Astrocyte (in vitro differentiated cells and primary cell): ENCODE measurements around the gene BPIFA3. TPM values are rescaled to one million over a fixed set of nuclear protein-coding genes. Genes with fewer than 3 reads are reported as not detected.

Source experiments
- DNase-seq: peaks from one replicate; pipeline ENCODE4 v3.0.0-alpha.2; 2010; ENCODE audit warnings: low read depth
- FAIRE-seq: peaks from 2 replicates; lab custom pipeline; 2011; peaks lifted over from hg19 to GRCh38; lab: Jason Lieb, UNC
- H2AFZ ChIP-seq: 2 replicates; pipeline ENCODE4 v1.6.0; 2012; ENCODE audit warnings: low read depth, low read length, inconsistent platforms
- H3K27ac ChIP-seq: 2 replicates; pipeline ENCODE4 v1.5.1; 2011; ENCODE audit warnings: low read depth, low read length, inconsistent platforms
- H3K27me3 ChIP-seq: 2 replicates; pipeline ENCODE4 v1.6.0; 2011; ENCODE audit warnings: low read length, inconsistent platforms; ENCODE audit not compliant: insufficient read depth
- H3K36me3 ChIP-seq: 2 replicates; pipeline ENCODE4 v1.5.1; 2011; ENCODE audit warnings: low read length, inconsistent platforms; ENCODE audit not compliant: insufficient read depth
- H3K4me1 ChIP-seq: 2 replicates; pipeline ENCODE4 v1.5.1; 2011; ENCODE audit warnings: low read length, inconsistent platforms; ENCODE audit not compliant: insufficient read depth
- H3K4me2 ChIP-seq: 2 replicates; pipeline ENCODE4 v1.6.0; 2012; ENCODE audit warnings: low read length, inconsistent platforms
- H3K4me3 ChIP-seq: 2 replicates; pipeline ENCODE4 v1.5.1; 2011; ENCODE audit warnings: low read depth, mild to moderate bottlenecking, low read length, inconsistent platforms; ENCODE audit not compliant: insufficient read depth
- H3K79me2 ChIP-seq: 2 replicates; pipeline ENCODE4 v1.6.0; 2012; ENCODE audit warnings: mild to moderate bottlenecking, low read length, inconsistent platforms; ENCODE audit not compliant: insufficient read depth
- H3K9ac ChIP-seq: 2 replicates; pipeline ENCODE4 v1.6.0; 2012; ENCODE audit warnings: mild to moderate bottlenecking, low read length, inconsistent platforms
- H3K9me3 ChIP-seq: 2 replicates; pipeline ENCODE4 v1.5.1; 2012; ENCODE audit warnings: low read depth, mild to moderate bottlenecking, low read length, inconsistent platforms; ENCODE audit not compliant: insufficient read depth
- H4K20me1 ChIP-seq: 2 replicates; pipeline ENCODE4 v1.6.0; 2012; ENCODE audit warnings: low read length, inconsistent platforms; ENCODE audit not compliant: insufficient read depth
- H3K27ac Mint-ChIP-seq: one replicate; pipeline ENCODE4 v1.8.0; 2021; ENCODE audit warnings: mild to moderate bottlenecking, mixed read lengths; ENCODE audit not compliant: unreplicated experiment
- H3K27me3 Mint-ChIP-seq: one replicate; pipeline ENCODE4 v1.8.0; 2021; ENCODE audit warnings: low read depth, mixed read lengths; ENCODE audit not compliant: unreplicated experiment
- H3K36me3 Mint-ChIP-seq: one replicate; pipeline ENCODE4 v1.8.0; 2021; ENCODE audit warnings: low read depth, mixed read lengths; ENCODE audit not compliant: unreplicated experiment
- H3K4me1 Mint-ChIP-seq: one replicate; pipeline ENCODE4 v1.8.0; 2021; ENCODE audit warnings: low read depth, mixed read lengths; ENCODE audit not compliant: unreplicated experiment
- H3K4me3 Mint-ChIP-seq: one replicate; pipeline ENCODE4 v1.8.0; 2021; ENCODE audit warnings: mild to moderate bottlenecking, moderate library complexity, mixed read lengths; ENCODE audit not compliant: unreplicated experiment
- H3K9me3 Mint-ChIP-seq: one replicate; pipeline ENCODE4 v1.8.0; 2021; ENCODE audit warnings: mild to moderate bottlenecking, mixed read lengths; ENCODE audit not compliant: unreplicated experiment
- EZH2 ChIP-seq: IDR thresholded peaks from 2 replicates; pipeline ENCODE4 v1.6.1; 2012; ENCODE audit warnings: mild to moderate bottlenecking, low read length, inconsistent platforms; ENCODE audit not compliant: insufficient read depth
- total RNA-seq: library from RNA; stranded (reverse); gene quantifications from 2 replicates; pipeline ENCODE4 v1.2.1, GENCODE V29; 2021
- TF ChIP-seq, protein P1 (sequence below): IDR thresholded peaks from 2 replicates; pipeline ENCODE4 v1.5.1; 2011; ENCODE audit warnings: low read depth, mild to moderate bottlenecking, inconsistent platforms, low read length, moderate library complexity; ENCODE audit not compliant: insufficient read depth

Gene BPIFA3
- total RNA-seq, 1 donor from 2014 or later, result not detected

DNA sequence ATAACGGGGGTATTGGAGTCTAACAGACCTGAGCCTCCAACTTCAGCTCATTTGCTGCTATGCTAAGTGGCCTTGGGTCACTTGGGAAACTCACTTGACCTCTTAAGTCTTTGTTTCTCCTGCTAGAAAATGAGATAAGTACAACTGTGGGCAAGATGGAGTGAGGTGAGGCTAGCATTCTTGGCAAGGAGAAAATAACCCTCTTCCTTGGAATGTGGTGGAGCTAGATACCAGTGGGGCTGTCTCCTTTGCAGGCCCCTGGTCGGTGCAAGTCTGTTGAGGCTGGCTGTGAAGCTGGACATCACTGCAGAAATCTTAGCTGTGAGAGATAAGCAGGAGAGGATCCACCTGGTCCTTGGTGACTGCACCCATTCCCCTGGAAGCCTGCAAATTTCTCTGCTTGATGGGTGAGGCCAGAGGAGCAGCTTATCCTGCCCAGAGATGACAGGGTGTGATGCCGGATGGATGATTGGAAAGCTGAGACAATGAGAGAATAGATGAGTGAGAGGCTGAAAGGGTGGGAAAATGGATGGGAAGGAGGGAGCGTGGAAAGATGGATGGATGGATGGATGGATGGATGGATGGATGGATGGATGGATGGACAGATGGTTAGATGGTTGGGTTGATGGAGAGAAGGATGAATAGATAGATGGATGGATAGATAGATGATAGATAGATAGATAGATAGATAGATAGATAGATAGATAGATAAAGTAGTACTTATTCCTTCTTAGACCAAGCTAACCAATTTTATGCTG is 23.0 kb downstream of the BPIFA3 start:
- H3K27ac ChIP-seq, result no peak overlapping the region
- no peaks in the 10 kb centered on the region for H3K9me3 ChIP-seq
- no peaks in the 10 kb centered on the region for H4K20me1 ChIP-seq
- H3K36me3 Mint-ChIP-seq, result peaks cover 1% of the 10 kb centered on the region
- H3K27me3 Mint-ChIP-seq, result peaks cover 66% of the 10 kb centered on the region
- no peaks in the 10 kb centered on the region for H3K27me3 ChIP-seq
- H3K9ac ChIP-seq, result no peak overlapping the region
- TF ChIP-seq EZH2, result no peak
- TF ChIP-seq, protein P1, sequence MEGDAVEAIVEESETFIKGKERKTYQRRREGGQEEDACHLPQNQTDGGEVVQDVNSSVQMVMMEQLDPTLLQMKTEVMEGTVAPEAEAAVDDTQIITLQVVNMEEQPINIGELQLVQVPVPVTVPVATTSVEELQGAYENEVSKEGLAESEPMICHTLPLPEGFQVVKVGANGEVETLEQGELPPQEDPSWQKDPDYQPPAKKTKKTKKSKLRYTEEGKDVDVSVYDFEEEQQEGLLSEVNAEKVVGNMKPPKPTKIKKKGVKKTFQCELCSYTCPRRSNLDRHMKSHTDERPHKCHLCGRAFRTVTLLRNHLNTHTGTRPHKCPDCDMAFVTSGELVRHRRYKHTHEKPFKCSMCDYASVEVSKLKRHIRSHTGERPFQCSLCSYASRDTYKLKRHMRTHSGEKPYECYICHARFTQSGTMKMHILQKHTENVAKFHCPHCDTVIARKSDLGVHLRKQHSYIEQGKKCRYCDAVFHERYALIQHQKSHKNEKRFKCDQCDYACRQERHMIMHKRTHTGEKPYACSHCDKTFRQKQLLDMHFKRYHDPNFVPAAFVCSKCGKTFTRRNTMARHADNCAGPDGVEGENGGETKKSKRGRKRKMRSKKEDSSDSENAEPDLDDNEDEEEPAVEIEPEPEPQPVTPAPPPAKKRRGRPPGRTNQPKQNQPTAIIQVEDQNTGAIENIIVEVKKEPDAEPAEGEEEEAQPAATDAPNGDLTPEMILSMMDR, result no peak
- no peak overlapping the region for H3K27ac Mint-ChIP-seq
- H3K9me3 Mint-ChIP-seq, result peaks cover 11% of the 10 kb centered on the region
- H3K4me3 ChIP-seq, result no peak overlapping the region
- no peak overlapping the region for H3K4me3 Mint-ChIP-seq
- DNase-seq (no peak), FAIRE-seq (no peak)
- H2AFZ ChIP-seq, result no peak overlapping the region
- no peaks in the 10 kb centered on the region for H3K79me2 ChIP-seq
- H3K4me1 Mint-ChIP-seq, result no peaks in the 10 kb centered on the region
- no peaks in the 10 kb centered on the region for H3K4me1 ChIP-seq
- H3K36me3 ChIP-seq, result no peaks in the 10 kb centered on the region
- H3K4me2 ChIP-seq, result no peak overlapping the region

DNA sequence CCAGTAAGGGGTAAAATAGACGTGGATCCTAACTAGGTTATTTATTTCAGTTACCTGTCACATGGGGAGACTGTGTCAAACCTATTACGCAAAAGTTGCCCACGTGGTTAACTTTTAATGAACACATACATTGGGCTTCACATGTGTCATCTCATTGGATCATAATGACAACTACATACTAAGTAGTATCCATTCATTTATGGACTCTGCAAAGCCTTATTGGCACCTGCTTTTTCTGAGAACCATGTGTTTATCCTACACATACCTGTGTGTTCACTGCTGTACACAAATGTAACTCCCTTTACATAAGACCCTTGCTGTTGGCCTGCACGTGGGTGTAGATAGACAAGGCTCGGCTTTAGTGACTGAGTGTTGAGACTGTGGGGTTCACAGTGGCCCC is 23.8 kb downstream of the BPIFA3 start:
- Mint-ChIP-seq H3K4me1 (no peaks in the 10 kb centered on the region), H3K27me3 (peaks cover 64% of the 10 kb centered on the region), H3K36me3 (peaks cover 1% of the 10 kb centered on the region), H3K4me3 (no peak overlapping the region), H3K9me3 (peaks cover 11% of the 10 kb centered on the region), H3K27ac (no peak overlapping the region)
- DNase-seq, result no peak
- Histone ChIP-seq H3K4me2 (no peak overlapping the region), H3K9me3 (no peaks in the 10 kb centered on the region), H3K36me3 (no peaks in the 10 kb centered on the region), H3K27ac (no peak overlapping the region), H3K4me1 (no peaks in the 10 kb centered on the region), H3K27me3 (no peaks in the 10 kb centered on the region), H3K4me3 (no peak overlapping the region), H3K79me2 (no peaks in the 10 kb centered on the region), H4K20me1 (no peaks in the 10 kb centered on the region), H2AFZ (no peak overlapping the region), H3K9ac (no peak overlapping the region)
- FAIRE-seq, result no peak
- TF ChIP-seq, protein P1, result no peak
- no peak for TF ChIP-seq EZH2
